Cardiac fibroblast (primary cell): ENCODE data around the gene ASXL2.
"Not testable (repeated sequence)": the region's sequence is repeated elsewhere in the genome, so short reads cannot be mapped to it uniquely, and the experiment has no call there.

Experiments used
- DNase-seq, 2 donors: peaks; one replicate each; pipeline versions ENCODE4 v3.0.0 to v3.0.0-alpha.2; 2010; ENCODE audit warnings: low read depth in 2 of 2
- H3K4me3 ChIP-seq, 2 donors: replicated peaks in 1 of 2; 1 replicate in 1 of 2; 2 replicates in 1 of 2; pipeline ENCODE4 v1.5.1; 2011; ENCODE audit warnings: low read depth in 2 of 2, low read length in 2 of 2, mild to moderate bottlenecking in 2 of 2, moderate library complexity in 1 of 2
- TF ChIP-seq, protein P1 (sequence below): IDR thresholded peaks from one replicate; pipeline ENCODE4 v1.5.1; 2011; ENCODE audit warnings: low read depth, mild to moderate bottlenecking, low read length, inconsistent platforms

ASXL2 gene

DNA sequence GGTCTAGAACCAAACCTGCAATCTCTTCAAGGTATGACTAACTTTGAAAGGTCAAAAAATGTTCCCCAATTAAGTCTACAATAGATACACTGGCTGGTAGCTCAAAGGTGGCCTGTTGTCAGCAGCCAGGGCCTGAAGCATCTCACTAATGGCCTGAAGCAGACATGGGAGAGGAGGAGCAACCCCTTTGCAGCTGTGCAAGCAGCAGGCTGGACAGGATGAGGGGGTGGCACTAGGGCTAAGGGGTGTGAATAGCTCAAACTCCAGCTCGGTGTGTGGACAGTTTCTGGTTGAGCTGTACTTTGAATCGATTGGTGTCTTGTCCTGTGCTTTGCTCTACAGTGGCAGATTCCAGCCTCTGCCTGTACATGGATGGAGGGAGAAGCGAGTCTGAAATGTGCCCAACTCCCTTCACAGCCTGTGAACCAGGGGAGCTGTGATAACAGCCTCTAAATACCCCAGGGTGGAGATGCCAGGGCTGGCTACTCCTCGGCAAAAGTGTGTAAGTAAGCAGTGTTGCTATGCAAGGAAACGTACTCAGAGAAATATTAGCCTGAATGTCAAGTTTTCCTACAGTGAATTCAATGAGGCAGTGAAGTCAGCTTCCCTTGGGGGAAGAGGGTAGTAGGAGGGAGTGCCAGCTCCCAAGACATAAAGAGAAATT lies 170.2 kb downstream of the ASXL2 start:
- TF ChIP-seq, protein P1, sequence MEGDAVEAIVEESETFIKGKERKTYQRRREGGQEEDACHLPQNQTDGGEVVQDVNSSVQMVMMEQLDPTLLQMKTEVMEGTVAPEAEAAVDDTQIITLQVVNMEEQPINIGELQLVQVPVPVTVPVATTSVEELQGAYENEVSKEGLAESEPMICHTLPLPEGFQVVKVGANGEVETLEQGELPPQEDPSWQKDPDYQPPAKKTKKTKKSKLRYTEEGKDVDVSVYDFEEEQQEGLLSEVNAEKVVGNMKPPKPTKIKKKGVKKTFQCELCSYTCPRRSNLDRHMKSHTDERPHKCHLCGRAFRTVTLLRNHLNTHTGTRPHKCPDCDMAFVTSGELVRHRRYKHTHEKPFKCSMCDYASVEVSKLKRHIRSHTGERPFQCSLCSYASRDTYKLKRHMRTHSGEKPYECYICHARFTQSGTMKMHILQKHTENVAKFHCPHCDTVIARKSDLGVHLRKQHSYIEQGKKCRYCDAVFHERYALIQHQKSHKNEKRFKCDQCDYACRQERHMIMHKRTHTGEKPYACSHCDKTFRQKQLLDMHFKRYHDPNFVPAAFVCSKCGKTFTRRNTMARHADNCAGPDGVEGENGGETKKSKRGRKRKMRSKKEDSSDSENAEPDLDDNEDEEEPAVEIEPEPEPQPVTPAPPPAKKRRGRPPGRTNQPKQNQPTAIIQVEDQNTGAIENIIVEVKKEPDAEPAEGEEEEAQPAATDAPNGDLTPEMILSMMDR, result no peak
- no peak for DNase-seq
- H3K4me3 ChIP-seq, result no peak overlapping the region

DNA sequence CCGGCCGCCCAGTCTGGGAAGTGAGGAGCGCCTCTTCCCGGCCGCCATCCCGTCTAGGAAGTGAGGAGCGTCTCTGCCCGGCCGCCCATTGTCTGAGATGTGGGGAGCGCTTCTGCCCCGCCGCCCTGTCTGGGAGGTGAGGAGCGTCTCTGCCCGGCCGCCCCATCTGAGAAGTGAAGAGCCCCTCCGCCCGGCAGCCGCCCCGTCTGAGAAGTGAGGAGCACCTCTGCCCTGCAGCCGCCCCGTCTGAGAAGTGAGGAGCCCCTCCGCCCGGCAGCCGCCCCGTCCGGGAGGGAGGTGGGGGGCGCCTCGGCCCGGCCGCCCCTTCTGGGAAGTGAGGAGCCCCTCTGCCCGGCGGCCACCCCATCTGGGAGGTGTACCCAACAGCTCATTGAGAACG lies 172.7 kb downstream of the ASXL2 start:
- not testable (repeated sequence) for DNase-seq, H3K4me3 ChIP-seq

DNA sequence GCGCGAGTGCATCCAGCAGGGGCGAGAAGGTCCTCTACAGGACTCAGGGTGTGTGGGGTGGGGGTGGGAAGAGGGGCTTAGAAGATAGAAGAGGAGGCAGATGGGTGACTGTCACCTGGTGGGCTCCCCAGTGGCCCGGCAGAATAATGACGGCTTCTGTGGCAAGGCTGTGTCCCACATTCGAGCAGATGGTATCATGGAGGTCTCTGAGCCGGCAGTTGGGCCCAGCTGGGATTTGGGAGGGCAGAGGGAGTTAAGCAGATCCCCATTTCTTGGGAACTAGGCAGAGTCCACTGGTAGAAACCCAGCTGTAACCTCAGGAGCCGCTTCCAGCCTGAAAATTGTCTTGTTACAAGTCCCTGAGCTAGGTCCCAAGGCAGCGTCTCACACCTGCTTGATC lies 176.5 kb downstream of the ASXL2 start:
- TF ChIP-seq, protein P1, result no peak
- H3K4me3 ChIP-seq, result no peak overlapping the region
- no peak for DNase-seq

DNA sequence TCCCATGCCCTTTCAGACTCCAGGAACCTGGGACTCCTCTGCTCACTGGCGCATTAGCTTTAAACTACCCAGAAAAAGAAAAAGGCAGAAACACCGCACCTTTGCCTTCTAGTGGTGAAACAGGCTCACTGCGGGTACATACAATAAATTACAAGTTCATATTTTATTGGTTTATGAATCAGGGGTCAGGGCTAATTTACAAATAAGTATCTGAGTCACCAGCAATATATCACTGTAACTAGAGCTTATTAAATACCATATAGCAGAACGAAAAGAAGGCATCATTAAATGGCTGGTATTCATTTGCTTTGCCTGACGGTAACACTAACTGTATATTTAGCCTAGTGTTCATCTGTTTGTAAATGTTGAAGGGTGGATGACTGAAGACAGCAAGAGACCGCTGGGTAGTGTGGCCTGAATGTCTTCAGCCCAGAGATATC lies 178.0 kb downstream of the ASXL2 start:
- TF ChIP-seq, protein P1, result peak; percentile 81
- peak; percentile 46 to 61 for DNase-seq

GRCh38 chr2:25699216-25699615 lies 179.1 kb downstream of the ASXL2 start:
- no peak for DNase-seq
- no peak overlapping the region for H3K4me3 ChIP-seq
- TF ChIP-seq, protein P1, result no peak

More for the DNA sequence above, 178.0 kb downstream of the ASXL2 start:
- H3K4me3 ChIP-seq, result no peak overlapping the region

GRCh38 chr2:25698752-25699151 lies 179.5 kb downstream of the ASXL2 start:
- peak; percentile 21 to 39 for DNase-seq
- TF ChIP-seq, protein P1, result no peak
- no peak overlapping the region for H3K4me3 ChIP-seq

DNA sequence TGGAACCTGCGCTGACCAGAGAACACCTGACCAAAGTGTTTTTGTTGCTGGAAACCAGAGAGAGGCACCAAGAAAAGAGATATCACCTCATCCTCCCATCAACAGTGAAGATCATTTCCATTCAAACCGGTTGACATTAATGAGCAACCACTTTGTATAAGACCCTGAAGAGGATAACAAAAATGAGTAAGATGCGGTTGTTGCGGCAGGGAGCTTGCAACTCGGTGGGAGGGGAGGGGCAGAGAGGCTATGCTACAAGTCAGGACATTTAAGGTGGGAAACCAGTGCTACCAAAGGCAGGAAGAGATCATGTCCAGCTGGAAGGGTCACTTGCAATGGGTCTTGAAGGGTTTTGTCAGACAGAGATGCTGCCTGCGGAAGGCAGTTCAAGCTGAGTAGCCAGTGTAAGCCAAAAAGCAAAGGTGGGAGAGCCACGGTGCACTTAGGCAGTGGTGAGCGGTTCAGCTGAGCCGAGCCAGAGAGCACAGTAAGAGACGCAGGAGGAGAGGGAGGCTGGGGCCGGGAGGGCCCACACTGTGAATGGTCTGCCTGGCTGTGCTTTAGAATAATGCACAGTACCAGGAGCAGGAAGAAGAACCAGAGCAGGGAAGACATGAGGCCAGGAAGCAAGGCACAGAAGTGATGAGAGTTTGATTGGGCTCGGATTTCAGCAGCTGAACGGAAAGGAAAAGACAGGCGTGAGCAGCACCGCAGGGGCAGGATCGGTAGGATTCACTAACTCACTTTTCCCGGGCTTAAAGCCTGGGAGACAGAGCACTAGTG lies 180.5 kb downstream of the ASXL2 start:
- no peak overlapping the region for H3K4me3 ChIP-seq
- TF ChIP-seq, protein P1, result no peak
- peak in 1 of 2 donors; percentile 23 for DNase-seq
